HG02571 (cell line): ENCODE measurements around the gene OTOL1.

ENCODE experiments used
- ATAC-seq: cut with Tn5 transposase; IDR thresholded peaks from one replicate; pipeline ENCODE4 v1.9.1; 2021; ENCODE audit warnings: mild to moderate bottlenecking, moderate library complexity; ENCODE audit not compliant: unreplicated experiment

The OTOL1 gene

GRCh38 chr3:161496508-161496907, at the start of gene OTOL1:
Gene OTOL1 (plus strand): TSS chr3:161496808. CDS start chr3:161496808, 0 bp downstream.
- no peak for ATAC-seq

- ATAC-seq, result no peak
These were observed 46.8 kb upstream of the OTOL1 start for GRCh38 chr3:161449785-161450184.

GRCh38 chr3:161452179-161452578, 44.4 kb upstream of the OTOL1 start:
- no peak for ATAC-seq

- ATAC-seq, result no peak
These were observed 42.0 kb upstream of the OTOL1 start for GRCh38 chr3:161454615-161455014.

- ATAC-seq, result no peak
These were observed 40.6 kb upstream of the OTOL1 start for GRCh38 chr3:161455962-161456361.

- ATAC-seq, result no peak
These were observed 34.5 kb upstream of the OTOL1 start for GRCh38 chr3:161462138-161462537.

- no peak for ATAC-seq
These were observed 25.4 kb upstream of the OTOL1 start for GRCh38 chr3:161471211-161471610.

- ATAC-seq, result no peak
These were observed 22.5 kb upstream of the OTOL1 start for GRCh38 chr3:161474139-161474538.

GRCh38 chr3:161474741-161475140, 21.9 kb upstream of the OTOL1 start:
- ATAC-seq, result no peak

- no peak for ATAC-seq
These were observed 21.4 kb upstream of the OTOL1 start for GRCh38 chr3:161475206-161475605.

- ATAC-seq, result no peak
These were observed 20.7 kb upstream of the OTOL1 start for GRCh38 chr3:161475905-161476304.

- no peak for ATAC-seq
These were observed 12.4 kb upstream of the OTOL1 start for GRCh38 chr3:161484226-161484625.

GRCh38 chr3:161488284-161488683, 8.3 kb upstream of the OTOL1 start:
- peak; percentile 56 for ATAC-seq

- peak; percentile 96 for ATAC-seq
These were observed 7.2 kb upstream of the OTOL1 start for GRCh38 chr3:161489395-161489794.

GRCh38 chr3:161490845-161491244, 5.8 kb upstream of the OTOL1 start:
- peak; percentile 47 for ATAC-seq

GRCh38 chr3:161498259-161498921, 1.8 kb downstream of the OTOL1 start:
- ATAC-seq, result no peak

- no peak for ATAC-seq
These were observed 3.6 kb downstream of the OTOL1 start for GRCh38 chr3:161500068-161500796.

GRCh38 chr3:161503271-161503670, 6.7 kb downstream of the OTOL1 start:
- ATAC-seq, result no peak

GRCh38 chr3:161508852-161509477, 12.4 kb downstream of the OTOL1 start:
- peak; percentile 59 for ATAC-seq

- no peak for ATAC-seq
These were observed 14.1 kb downstream of the OTOL1 start for GRCh38 chr3:161510510-161511260.

GRCh38 chr3:161523916-161524315, 27.3 kb downstream of the OTOL1 start:
- ATAC-seq, result no peak
